H9 (cell line): ENCODE measurements around the gene KRTAP5-7. TPM values are rescaled to one million over a fixed set of nuclear protein-coding genes. Genes with fewer than 3 reads are reported as not detected.

Experiments
- DNase-seq: peaks from one replicate; pipeline ENCODE4 v3.0.0-alpha.2; 2017
- H2AFZ ChIP-seq: one replicate; pipeline ENCODE4 v1.6.1; 2013; ENCODE audit warnings: mild to moderate bottlenecking, low read length, control low read depth, moderate library complexity
- H2AK5ac ChIP-seq: 2 replicates; pipeline ENCODE4 v1.6.1; 2013; ENCODE audit warnings: low read length, control low read depth, mixed read lengths; ENCODE audit not compliant: insufficient read length
- H2BK120ac ChIP-seq: one replicate; pipeline ENCODE4 v1.6.1; 2013; ENCODE audit warnings: low read depth, mild to moderate bottlenecking, low read length, control low read depth, inconsistent platforms; ENCODE audit not compliant: poor library complexity, severe bottlenecking
- H2BK12ac ChIP-seq: 2 replicates; pipeline ENCODE4 v1.6.1; 2013; ENCODE audit warnings: low read length, control low read depth, mixed read lengths, low read depth; ENCODE audit not compliant: insufficient read length
- H2BK15ac ChIP-seq: 2 replicates; pipeline ENCODE4 v1.6.1; 2013; ENCODE audit warnings: low read depth, low read length, control low read depth
- H2BK20ac ChIP-seq: one replicate; pipeline ENCODE4 v1.6.1; 2013; ENCODE audit warnings: low read depth, mild to moderate bottlenecking, low read length, control low read depth, inconsistent platforms; ENCODE audit not compliant: poor library complexity, severe bottlenecking
- H2BK5ac ChIP-seq: 2 replicates; pipeline ENCODE4 v1.6.1; 2013; ENCODE audit warnings: low read length, control low read depth, mixed read lengths; ENCODE audit not compliant: insufficient read length
- H3K14ac ChIP-seq: 2 replicates; pipeline ENCODE4 v1.6.1; 2013; ENCODE audit warnings: low read length, control low read depth; ENCODE audit not compliant: insufficient read depth
- H3K18ac ChIP-seq: 2 replicates; pipeline ENCODE4 v1.6.1; 2013; ENCODE audit warnings: low read depth, mild to moderate bottlenecking, mixed read lengths, low read length, control low read depth; ENCODE audit not compliant: insufficient read length
- H3K23ac ChIP-seq: 2 replicates; pipeline ENCODE4 v1.6.1; 2013; ENCODE audit warnings: low read length, control low read depth, mixed read lengths, low read depth; ENCODE audit not compliant: insufficient read length
- H3K23me2 ChIP-seq: 2 replicates; pipeline ENCODE4 v1.6.1; 2013; ENCODE audit warnings: low read depth, mild to moderate bottlenecking, mixed read lengths, low read length, control low read depth; ENCODE audit not compliant: insufficient read length, poor library complexity, severe bottlenecking
- H3K27ac ChIP-seq: 2 replicates; pipeline ENCODE4 v1.5.1; 2013; ENCODE audit warnings: low read length, control low read depth, mixed read lengths, low read depth; ENCODE audit not compliant: insufficient read length
- H3K27me3 ChIP-seq: 2 replicates; pipeline ENCODE4 v1.6.1; 2013; ENCODE audit warnings: low read length, control low read depth, inconsistent platforms; ENCODE audit not compliant: insufficient read depth
- H3K4ac ChIP-seq: 2 replicates; pipeline ENCODE4 v1.6.1; 2013; ENCODE audit warnings: low read depth, mild to moderate bottlenecking, control low read depth, inconsistent platforms, low read length, moderate library complexity
- H3K4me1 ChIP-seq: 2 replicates; pipeline ENCODE4 v1.6.1; 2013; ENCODE audit warnings: low read length, control low read depth, inconsistent platforms; ENCODE audit not compliant: insufficient read depth
- H3K4me2 ChIP-seq: 2 replicates; pipeline ENCODE4 v1.6.1; 2013; ENCODE audit warnings: low read length, control low read depth, mixed read lengths; ENCODE audit not compliant: insufficient read length, insufficient read depth
- H3K56ac ChIP-seq: 2 replicates; pipeline ENCODE4 v1.6.1; 2013; ENCODE audit warnings: low read depth, mild to moderate bottlenecking, mixed read lengths, low read length, control low read depth; ENCODE audit not compliant: insufficient read length
- H3K79me1 ChIP-seq: 2 replicates; pipeline ENCODE4 v1.6.1; 2013; ENCODE audit warnings: low read depth, mild to moderate bottlenecking, moderate library complexity, low read length, control low read depth, inconsistent platforms; ENCODE audit not compliant: insufficient read depth, poor library complexity, severe bottlenecking
- H3K79me2 ChIP-seq: 2 replicates; pipeline ENCODE4 v1.6.1; 2013; ENCODE audit warnings: low read length, control low read depth, inconsistent platforms; ENCODE audit not compliant: insufficient read depth
- H3K9ac ChIP-seq: 2 replicates; pipeline ENCODE4 v1.6.1; 2013; ENCODE audit warnings: low read length, control low read depth, mixed read lengths; ENCODE audit not compliant: insufficient read length; ENCODE audit errors: extremely low read depth
- H3K9me3 ChIP-seq: one replicate; pipeline ENCODE4 v1.6.1; 2013; ENCODE audit warnings: low read depth, low read length, inconsistent platforms; ENCODE audit not compliant: control insufficient read depth
- H3T11ph ChIP-seq: one replicate; pipeline ENCODE4 v1.6.1; 2013; ENCODE audit warnings: mild to moderate bottlenecking, low read length, control low read depth, inconsistent platforms
- H4K20me1 ChIP-seq: one replicate; pipeline ENCODE4 v1.6.1; 2013; ENCODE audit not compliant: control insufficient read depth, insufficient read length, insufficient read depth
- H4K5ac ChIP-seq: 2 replicates; pipeline ENCODE4 v1.6.1; 2013; ENCODE audit warnings: low read depth, mild to moderate bottlenecking, mixed read lengths, low read length, control low read depth; ENCODE audit not compliant: insufficient read length
- H4K8ac ChIP-seq: replicated peaks from 2 replicates; pipeline ENCODE4 v1.6.1; 2013; ENCODE audit warnings: low read length, control low read depth, mixed read lengths, low read depth; ENCODE audit not compliant: insufficient read length
- H4K91ac ChIP-seq: 2 replicates; pipeline ENCODE4 v1.6.1; 2013; ENCODE audit warnings: low read depth, mild to moderate bottlenecking, moderate library complexity, mixed read lengths, low read length, control low read depth; ENCODE audit not compliant: insufficient read length
- H3K27ac Mint-ChIP-seq, 3 experiments: 2 replicates in 2 of 3; 3 replicates in 1 of 3; pipeline ENCODE4 v1.8.0; 2020 to 2021; ENCODE audit warnings: mixed read lengths in 3 of 3, mild to moderate bottlenecking in 1 of 3, moderate library complexity in 1 of 3
- H3K27me3 Mint-ChIP-seq: 2 replicates; pipeline ENCODE4 v1.8.0; 2021; ENCODE audit warnings: low read depth, mild to moderate bottlenecking, moderate library complexity, mixed read lengths
- H3K36me3 Mint-ChIP-seq, 3 experiments: 2 replicates in 2 of 3; 3 replicates in 1 of 3; pipeline ENCODE4 v1.8.0; 2020 to 2021; ENCODE audit warnings: low read depth in 3 of 3, mixed read lengths in 3 of 3; ENCODE audit not compliant: insufficient read depth in 1 of 3
- H3K4me1 Mint-ChIP-seq, 2 experiments: 2 replicates each; pipeline ENCODE4 v1.8.0; 2020; ENCODE audit warnings: mixed read lengths in 2 of 2
- H3K4me3 Mint-ChIP-seq, 2 experiments: 2 replicates in 1 of 2; 3 replicates in 1 of 2; pipeline ENCODE4 v1.8.0; 2020 to 2021; ENCODE audit warnings: mild to moderate bottlenecking in 2 of 2, mixed read lengths in 2 of 2, moderate library complexity in 1 of 2
- H3K9me3 Mint-ChIP-seq, 2 experiments: 2 replicates in 1 of 2; 3 replicates in 1 of 2; pipeline ENCODE4 v1.8.0; 2020; ENCODE audit warnings: mild to moderate bottlenecking in 2 of 2, mixed read lengths in 2 of 2, moderate library complexity in 1 of 2
- WGBS: extraction: QIAGEN DNeasy Blood & Tissue Kit; methylation state at CpG from one replicate; pipeline ENCODE4 v1.1.7; 2013; ENCODE audit warnings: missing lambda C conversion rate, low lambda C conversion rate, mixed read lengths; ENCODE audit not compliant: insufficient read length; ENCODE audit errors: extremely low coverage; 5-methylcytosine and 5-hydroxymethylcytosine counted together
- total RNA-seq: library from RNA; stranded (reverse); gene quantifications from 2 replicates; pipeline ENCODE4 v1.2.1, GENCODE V29; 2021
- TF ChIP-seq, protein P1 (sequence below): fragments of 200-600 bp; sonication (generic); conservative IDR thresholded peaks from 3 replicates; pipeline ENCODE4 v1.8.0; 2021; ENCODE audit warnings: antibody characterized with exemption, mild to moderate bottlenecking

KRTAP5-7 gene
- total RNA-seq, 1 experiment from 2014 or later, result not detected

DNA sequence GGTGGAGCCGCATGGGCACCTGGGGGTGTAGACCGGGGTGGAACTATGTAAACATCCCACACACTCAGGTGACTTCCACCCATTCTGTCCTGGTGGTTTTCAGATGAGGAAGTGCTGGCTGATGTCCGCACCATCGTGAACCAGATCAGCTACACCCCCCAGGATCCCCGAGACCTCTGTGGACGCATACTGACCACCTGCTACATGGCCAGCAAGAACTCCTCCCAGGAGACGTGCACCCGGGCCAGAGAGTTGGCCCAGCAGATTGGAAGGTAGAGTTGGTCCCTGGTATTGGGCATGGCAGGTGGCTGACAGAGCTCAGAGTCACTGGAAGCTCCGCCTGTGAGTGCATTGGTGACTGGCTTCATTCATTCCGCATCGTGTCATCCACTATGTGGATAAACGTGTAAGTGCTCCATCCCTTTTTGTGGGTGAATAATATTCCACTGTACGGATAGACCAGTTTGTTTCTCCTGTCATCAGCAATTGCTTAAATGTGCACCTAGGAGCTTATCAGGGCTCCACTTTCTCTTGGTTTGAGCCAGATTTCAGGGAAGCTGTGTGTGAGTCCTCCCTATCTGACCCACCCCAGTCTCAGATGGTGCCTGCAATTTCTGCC, 44.2 kb upstream of the KRTAP5-7 start:
- Histone ChIP-seq H4K20me1 (no peaks in the 10 kb centered on the region), H3K4ac (no peak overlapping the region), H4K8ac (no peak overlapping the region), H2BK120ac (no peak overlapping the region), H3K9ac (no peak overlapping the region), H3K23ac (no peak overlapping the region), H3K4me2 (no peak overlapping the region), H2AK5ac (no peak overlapping the region), H3K18ac (no peak overlapping the region), H3K4me1 (no peaks in the 10 kb centered on the region), H2BK12ac (no peak overlapping the region), H3K56ac (no peak overlapping the region), H3K27me3 (no peaks in the 10 kb centered on the region), H3K79me1 (no peaks in the 10 kb centered on the region), H3K14ac (no peak overlapping the region), H2BK20ac (no peak overlapping the region), H2BK5ac (no peak overlapping the region), H3K23me2 (no peaks in the 10 kb centered on the region), H3K79me2 (no peaks in the 10 kb centered on the region), H3K27ac (no peak overlapping the region), H4K91ac (no peak overlapping the region), H2AFZ (no peak overlapping the region), H2BK15ac (no peak overlapping the region), H3K9me3 (no peaks in the 10 kb centered on the region), H3T11ph (no peak overlapping the region), H4K5ac (no peak overlapping the region)
- no CpG with 5 or more reads among the region's 13 CpGs for WGBS
- Mint-ChIP-seq H3K9me3 (no peaks in the 10 kb centered on the region), H3K4me1 (peaks cover 2 to 4% of the 10 kb centered on the region in 2 experiments), H3K4me3 (no peak overlapping the region), H3K27ac (no peak overlapping the region), H3K27me3 (no peaks in the 10 kb centered on the region; the same call in 1 of the 2 replicates), H3K36me3 (peaks cover 27 to 80% (median 57%) of the 10 kb centered on the region in 3 experiments; a peak in 6 of 7 replicates)
- DNase-seq, result no peak
- TF ChIP-seq, protein P1, sequence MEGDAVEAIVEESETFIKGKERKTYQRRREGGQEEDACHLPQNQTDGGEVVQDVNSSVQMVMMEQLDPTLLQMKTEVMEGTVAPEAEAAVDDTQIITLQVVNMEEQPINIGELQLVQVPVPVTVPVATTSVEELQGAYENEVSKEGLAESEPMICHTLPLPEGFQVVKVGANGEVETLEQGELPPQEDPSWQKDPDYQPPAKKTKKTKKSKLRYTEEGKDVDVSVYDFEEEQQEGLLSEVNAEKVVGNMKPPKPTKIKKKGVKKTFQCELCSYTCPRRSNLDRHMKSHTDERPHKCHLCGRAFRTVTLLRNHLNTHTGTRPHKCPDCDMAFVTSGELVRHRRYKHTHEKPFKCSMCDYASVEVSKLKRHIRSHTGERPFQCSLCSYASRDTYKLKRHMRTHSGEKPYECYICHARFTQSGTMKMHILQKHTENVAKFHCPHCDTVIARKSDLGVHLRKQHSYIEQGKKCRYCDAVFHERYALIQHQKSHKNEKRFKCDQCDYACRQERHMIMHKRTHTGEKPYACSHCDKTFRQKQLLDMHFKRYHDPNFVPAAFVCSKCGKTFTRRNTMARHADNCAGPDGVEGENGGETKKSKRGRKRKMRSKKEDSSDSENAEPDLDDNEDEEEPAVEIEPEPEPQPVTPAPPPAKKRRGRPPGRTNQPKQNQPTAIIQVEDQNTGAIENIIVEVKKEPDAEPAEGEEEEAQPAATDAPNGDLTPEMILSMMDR, result no peak
